GM19395 (cell line): Measurements from ENCODE around the gene CHRM4.

Experiments used
- ATAC-seq: cut with Tn5 transposase; IDR thresholded peaks from one replicate; pipeline ENCODE4 v1.9.1; 2021; ENCODE audit warnings: mild to moderate bottlenecking, moderate library complexity; ENCODE audit not compliant: unreplicated experiment

The CHRM4 gene

GRCh38 chr11:46404476-46405017 lies 13.0 kb upstream of the CHRM4 start:
- ATAC-seq = no peak

GRCh38 chr11:46402957-46403902 lies 11.7 kb upstream of the CHRM4 start:
- ATAC-seq = no peak

GRCh38 chr11:46397526-46397925 lies 6.0 kb upstream of the CHRM4 start:
- no peak for ATAC-seq

GRCh38 chr11:46393759-46394158 lies 2.2 kb upstream of the CHRM4 start:
- ATAC-seq = no peak

- ATAC-seq = no peak
Observed at GRCh38 chr11:46393231-46393616, 1.6 kb upstream of the CHRM4 start.

- no peak for ATAC-seq
Observed at GRCh38 chr11:46392421-46393230, 1.1 kb upstream of the CHRM4 start.

- no peak for ATAC-seq
Observed at GRCh38 chr11:46391186-46391577, 394 bp downstream of the CHRM4 start.

- no peak for ATAC-seq
Observed at GRCh38 chr11:46390331-46391171, 1.0 kb downstream of the CHRM4 start.

GRCh38 chr11:46389450-46390330 lies 1.9 kb downstream of the CHRM4 start:
- peak; percentile 61 for ATAC-seq

- no peak for ATAC-seq
Observed at GRCh38 chr11:46388619-46389449, 2.7 kb downstream of the CHRM4 start.

GRCh38 chr11:46387919-46388618 lies 3.5 kb downstream of the CHRM4 start:
- ATAC-seq = no peak

GRCh38 chr11:46387456-46387855 lies 4.1 kb downstream of the CHRM4 start:
- no peak for ATAC-seq

GRCh38 chr11:46386674-46387073 lies 4.9 kb downstream of the CHRM4 start:
- no peak for ATAC-seq

- no peak for ATAC-seq
Observed at GRCh38 chr11:46386005-46386578, 5.5 kb downstream of the CHRM4 start.

- no peak for ATAC-seq
Observed at GRCh38 chr11:46385169-46386004, 6.2 kb downstream of the CHRM4 start.

GRCh38 chr11:46383974-46384701 lies 7.4 kb downstream of the CHRM4 start:
- no peak for ATAC-seq
